CD4-positive, alpha-beta T cell (primary cell): ENCODE results near the gene ACP4. TPM values are rescaled to one million over a fixed set of nuclear protein-coding genes. Genes with fewer than 3 reads are reported as not detected.

ENCODE experiments used
- ATAC-seq: fragments of 200-7000 bp; cut with Tn5 transposase; one replicate; pipeline ENCODE4 v1.10.0; 2022; ENCODE audit warnings: mild to moderate bottlenecking; ENCODE audit not compliant: poor library complexity
- CTCF ChIA-PET: fragments of 350-600 bp; sonication (Branson Sonifier 250); formaldehyde crosslinking; loops from one replicate; lab custom pipeline; 2021; ENCODE audit warnings: antibody characterized with exemption, inconsistent platforms; lab: Charles Lee
- POLR2A ChIA-PET: fragments of 350-600 bp; sonication (Branson Sonifier 250); formaldehyde crosslinking; loops from one replicate; lab custom pipeline; 2021; ENCODE audit warnings: antibody characterized with exemption, inconsistent platforms; lab: Charles Lee
- DNase-seq, 14 experiments: peaks; one replicate each; pipeline ENCODE4 v3.0.0-alpha.2; 2013 to 2020; ENCODE audit warnings: mixed read lengths in 2 of 14
- H3K27ac ChIP-seq, 2 donors: one replicate each; pipeline versions ENCODE4 v1.5.1 to v1.7.0; 2013; ENCODE audit warnings: low read length in 2 of 2, low read depth in 1 of 2, mild to moderate bottlenecking in 1 of 2
- H3K27me3 ChIP-seq, 2 experiments: 1 replicate in 1 of 2; 2 replicates in 1 of 2; pipeline versions ENCODE4 v1.6.1 to v1.7.0; 2013; ENCODE audit warnings: low read length in 2 of 2, control low read depth in 1 of 2, mild to moderate bottlenecking in 1 of 2, moderate library complexity in 1 of 2; ENCODE audit not compliant: insufficient read depth in 2 of 2, control insufficient read depth in 1 of 2
- H3K36me3 ChIP-seq: one replicate; pipeline ENCODE4 v1.6.1; 2013; ENCODE audit warnings: low read length, control low read depth; ENCODE audit not compliant: insufficient read depth
- H3K4me1 ChIP-seq: one replicate; pipeline ENCODE4 v1.6.1; 2013; ENCODE audit warnings: low read length, control low read depth; ENCODE audit not compliant: insufficient read depth
- H3K4me3 ChIP-seq: one replicate; pipeline ENCODE4 v1.5.1; 2013; ENCODE audit warnings: mild to moderate bottlenecking, low read length, moderate library complexity
- H3K9me3 ChIP-seq, 2 experiments: 1 replicate in 1 of 2; 2 replicates in 1 of 2; pipeline versions ENCODE4 v1.6.1 to v1.7.0; 2013; ENCODE audit warnings: low read length in 2 of 2, mild to moderate bottlenecking in 2 of 2, control low read depth in 1 of 2, moderate library complexity in 1 of 2; ENCODE audit not compliant: control insufficient read depth in 1 of 2, insufficient read depth in 1 of 2
- H3K27ac Mint-ChIP-seq: one replicate; pipeline ENCODE4 v1.8.0; 2020; ENCODE audit warnings: mixed read lengths
- H3K27me3 Mint-ChIP-seq: one replicate; pipeline ENCODE4 v1.8.0; 2021; ENCODE audit warnings: mixed read lengths
- H3K36me3 Mint-ChIP-seq: one replicate; pipeline ENCODE4 v1.8.0; 2021; ENCODE audit warnings: low read depth, mixed read lengths
- H3K4me1 Mint-ChIP-seq: one replicate; pipeline ENCODE4 v1.8.0; 2021; ENCODE audit warnings: low read depth, mixed read lengths
- H3K4me3 Mint-ChIP-seq: one replicate; pipeline ENCODE4 v1.8.0; 2020; ENCODE audit warnings: mild to moderate bottlenecking, mixed read lengths
- H3K9me3 Mint-ChIP-seq: one replicate; pipeline ENCODE4 v1.8.0; 2020; ENCODE audit warnings: mixed read lengths
- intact Hi-C, 2 experiments: fragments of 100-400 bp; cut with DNase I in 1 of 2; cut with micrococcal nuclease in 1 of 2; formaldehyde crosslinking; loops; one replicate each; pipeline versions ENCODE4 v1.15.1 to v1.9.0; 2023 to 2025; cut with DNase I, micrococcal nuclease
- total RNA-seq, 174 experiments: library from RNA in 2 of 174; stranded (reverse) in 2 of 174; gene quantifications; one replicate each; pipeline ENCODE4 v1.2.3 and lab custom pipeline; 2021 to 2026
- TF ChIP-seq, protein P1 (sequence below): fragments of 200-600 bp; IDR thresholded peaks from one replicate; pipeline ENCODE4 v1.8.0; 2022; ENCODE audit warnings: antibody characterized with exemption, mild to moderate bottlenecking

Gene ACP4
- total RNA-seq, 2 experiments from 2014 or later, result not detected

DNA sequence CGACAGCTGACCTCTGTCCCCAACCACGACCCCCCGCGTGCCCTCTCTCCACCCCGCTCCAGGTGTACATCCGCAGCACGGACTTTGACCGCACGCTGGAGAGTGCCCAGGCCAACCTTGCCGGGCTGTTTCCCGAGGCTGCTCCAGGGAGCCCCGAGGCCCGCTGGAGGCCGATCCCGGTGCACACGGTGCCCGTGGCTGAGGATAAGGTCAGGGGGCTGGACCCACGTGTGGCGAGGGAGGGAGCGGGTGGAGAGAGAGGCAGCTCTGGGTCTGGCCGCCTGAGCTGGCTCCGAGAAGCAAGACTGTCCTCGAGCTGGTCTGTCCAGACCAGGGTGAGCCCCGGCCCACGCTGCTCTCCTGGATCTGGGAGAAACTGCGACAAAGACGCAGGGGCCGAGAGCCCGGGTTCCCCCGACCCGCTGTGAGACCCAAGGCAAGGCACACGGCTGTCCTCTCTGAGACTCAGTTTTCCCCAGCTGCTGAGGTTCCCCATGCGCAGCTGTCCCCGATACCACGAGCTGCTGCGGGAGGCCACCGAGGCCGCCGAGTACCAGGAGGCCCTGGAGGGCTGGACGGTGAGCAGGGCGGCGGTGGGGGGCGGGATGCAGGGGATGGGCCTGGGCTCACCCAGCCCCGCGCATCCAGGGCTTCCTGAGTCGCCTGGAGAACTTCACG lies 1.5 kb downstream of the ACP4 start:
- H3K4me1 Mint-ChIP-seq, result peaks cover 5% of the 10 kb centered on the region
- POLR2A ChIA-PET, result no interaction called here
- Histone ChIP-seq H3K9me3 (no peaks in the 10 kb centered on the region), H3K4me3 (no peak overlapping the region), H3K36me3 (no peaks in the 10 kb centered on the region), H3K27ac (no peak overlapping the region), H3K4me1 (peaks cover 15% of the 10 kb centered on the region), H3K27me3 (no peaks in the 10 kb centered on the region)
- H3K4me3 Mint-ChIP-seq, result no peak overlapping the region
- CTCF ChIA-PET, result no interaction called here
- no peaks in the 10 kb centered on the region for H3K9me3 Mint-ChIP-seq
- H3K36me3 Mint-ChIP-seq, result no peaks in the 10 kb centered on the region
- intact Hi-C loops, result no loop called here
- TF ChIP-seq, protein P1, sequence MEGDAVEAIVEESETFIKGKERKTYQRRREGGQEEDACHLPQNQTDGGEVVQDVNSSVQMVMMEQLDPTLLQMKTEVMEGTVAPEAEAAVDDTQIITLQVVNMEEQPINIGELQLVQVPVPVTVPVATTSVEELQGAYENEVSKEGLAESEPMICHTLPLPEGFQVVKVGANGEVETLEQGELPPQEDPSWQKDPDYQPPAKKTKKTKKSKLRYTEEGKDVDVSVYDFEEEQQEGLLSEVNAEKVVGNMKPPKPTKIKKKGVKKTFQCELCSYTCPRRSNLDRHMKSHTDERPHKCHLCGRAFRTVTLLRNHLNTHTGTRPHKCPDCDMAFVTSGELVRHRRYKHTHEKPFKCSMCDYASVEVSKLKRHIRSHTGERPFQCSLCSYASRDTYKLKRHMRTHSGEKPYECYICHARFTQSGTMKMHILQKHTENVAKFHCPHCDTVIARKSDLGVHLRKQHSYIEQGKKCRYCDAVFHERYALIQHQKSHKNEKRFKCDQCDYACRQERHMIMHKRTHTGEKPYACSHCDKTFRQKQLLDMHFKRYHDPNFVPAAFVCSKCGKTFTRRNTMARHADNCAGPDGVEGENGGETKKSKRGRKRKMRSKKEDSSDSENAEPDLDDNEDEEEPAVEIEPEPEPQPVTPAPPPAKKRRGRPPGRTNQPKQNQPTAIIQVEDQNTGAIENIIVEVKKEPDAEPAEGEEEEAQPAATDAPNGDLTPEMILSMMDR, result no peak
- H3K27me3 Mint-ChIP-seq, result no peaks in the 10 kb centered on the region
- H3K27ac Mint-ChIP-seq, result no peak overlapping the region
- ATAC-seq (no peak), DNase-seq (no peak)

DNA sequence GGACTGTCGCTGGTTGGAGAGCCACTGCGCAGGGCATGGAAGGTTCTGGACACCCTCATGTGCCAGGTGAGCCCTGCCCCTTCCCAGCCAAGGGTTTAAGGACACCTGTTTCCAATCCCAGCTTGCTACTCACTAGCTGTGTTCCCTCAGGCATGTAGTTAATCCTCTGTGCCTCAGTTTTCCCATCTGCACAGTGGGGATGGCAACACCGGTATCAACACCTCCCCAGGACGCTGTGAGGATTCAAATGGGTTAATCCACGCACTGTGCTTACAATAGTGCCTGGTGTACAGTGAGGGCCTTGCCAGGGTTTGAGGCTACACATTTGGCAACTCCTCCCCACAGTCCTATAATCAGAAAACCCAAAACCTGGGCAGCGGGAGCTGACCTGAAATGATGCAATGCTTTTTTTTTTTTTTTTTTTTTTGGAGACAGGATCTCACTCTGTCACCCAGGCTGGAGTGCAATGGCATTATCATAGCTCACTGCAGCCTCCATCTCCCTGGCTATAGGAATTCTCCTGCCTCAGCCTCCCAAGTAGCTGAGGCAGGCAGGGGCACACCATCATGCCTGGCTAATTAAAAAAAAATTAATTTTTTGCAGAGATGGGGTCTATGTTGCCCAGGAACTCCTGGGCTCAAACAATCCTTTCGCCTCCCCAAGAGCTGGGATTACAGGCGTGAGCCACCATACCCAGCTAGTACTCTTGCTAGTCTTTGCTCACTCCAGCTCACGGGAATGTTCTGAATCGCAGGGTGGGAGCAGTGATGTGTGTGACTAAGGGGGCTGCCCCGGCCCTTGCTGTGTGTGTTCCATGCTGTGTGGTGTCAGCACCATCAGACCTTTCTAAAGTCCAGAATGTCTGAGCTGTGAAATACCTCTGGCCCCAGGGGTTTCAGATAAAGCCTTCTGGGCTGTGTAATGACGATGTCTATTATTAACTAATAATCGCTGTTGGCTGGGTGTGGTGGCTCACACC lies 2.3 kb downstream of the ACP4 start:
- Histone ChIP-seq H3K36me3 (peaks cover 5% of the 10 kb centered on the region), H3K27me3 (no peaks in the 10 kb centered on the region), H3K9me3 (no peaks in the 10 kb centered on the region), H3K4me1 (peaks cover 15% of the 10 kb centered on the region), H3K4me3 (no peak overlapping the region), H3K27ac (no peak overlapping the region)
- no peaks in the 10 kb centered on the region for H3K27me3 Mint-ChIP-seq
- H3K4me1 Mint-ChIP-seq, result peaks cover 5% of the 10 kb centered on the region
- H3K27ac Mint-ChIP-seq, result no peak overlapping the region
- intact Hi-C loops, result no loop called here
- ATAC-seq (no peak), DNase-seq (no peak)
- H3K36me3 Mint-ChIP-seq, result peaks cover 7% of the 10 kb centered on the region
- no peak overlapping the region for H3K4me3 Mint-ChIP-seq
- POLR2A ChIA-PET, result no interaction called here
- CTCF ChIA-PET, result no interaction called here
- H3K9me3 Mint-ChIP-seq, result no peaks in the 10 kb centered on the region
- TF ChIP-seq, protein P1, result no peak

DNA sequence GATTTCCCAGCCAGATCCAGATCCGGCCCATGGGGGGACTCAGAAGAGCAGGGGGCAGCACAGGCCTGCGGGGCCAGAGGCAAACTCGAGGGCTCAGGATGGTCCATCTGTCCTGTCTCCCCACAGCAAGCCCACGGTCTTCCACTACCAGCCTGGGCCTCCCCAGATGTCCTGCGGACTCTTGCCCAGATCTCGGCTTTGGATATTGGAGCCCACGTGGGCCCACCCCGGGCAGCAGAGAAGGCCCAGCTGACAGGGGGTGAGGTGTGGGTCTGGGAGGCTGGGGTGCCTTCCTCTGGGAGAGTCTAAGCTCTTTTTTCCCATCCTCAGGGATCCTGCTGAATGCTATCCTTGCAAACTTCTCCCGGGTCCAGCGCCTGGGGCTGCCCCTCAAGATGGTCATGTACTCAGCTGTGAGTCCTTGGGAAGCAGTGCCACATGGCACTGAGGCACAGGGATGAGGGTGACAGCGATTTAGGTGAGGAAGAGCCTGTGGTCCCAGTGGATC lies 3.4 kb downstream of the ACP4 start:
- peaks cover 14% of the 10 kb centered on the region for H3K36me3 ChIP-seq
- peaks cover 15% of the 10 kb centered on the region for H3K4me1 ChIP-seq
- H3K27me3 ChIP-seq, result no peaks in the 10 kb centered on the region
- ATAC-seq (no peak), DNase-seq (no peak)
- Mint-ChIP-seq H3K4me1 (peaks cover 5% of the 10 kb centered on the region), H3K27ac (no peak overlapping the region), H3K36me3 (peaks cover 16% of the 10 kb centered on the region), H3K27me3 (no peaks in the 10 kb centered on the region), H3K4me3 (no peak overlapping the region), H3K9me3 (no peaks in the 10 kb centered on the region)
- H3K27ac ChIP-seq, result no peak overlapping the region
- POLR2A ChIA-PET, result no interaction called here
- CTCF ChIA-PET, result no interaction called here
- intact Hi-C loops, result no loop called here
- TF ChIP-seq, protein P1, result no peak
- no peak overlapping the region for H3K4me3 ChIP-seq
- H3K9me3 ChIP-seq, result no peaks in the 10 kb centered on the region
